Fibroblast of skin of left biceps (primary cell): ENCODE data around the gene FOXO6.

Source experiments
- DNase-seq, 2 experiments: peaks; one replicate each; pipeline ENCODE4 v3.0.0-alpha.2; 2013; ENCODE audit warnings: low read depth in 2 of 2

FOXO6 gene

DNA sequence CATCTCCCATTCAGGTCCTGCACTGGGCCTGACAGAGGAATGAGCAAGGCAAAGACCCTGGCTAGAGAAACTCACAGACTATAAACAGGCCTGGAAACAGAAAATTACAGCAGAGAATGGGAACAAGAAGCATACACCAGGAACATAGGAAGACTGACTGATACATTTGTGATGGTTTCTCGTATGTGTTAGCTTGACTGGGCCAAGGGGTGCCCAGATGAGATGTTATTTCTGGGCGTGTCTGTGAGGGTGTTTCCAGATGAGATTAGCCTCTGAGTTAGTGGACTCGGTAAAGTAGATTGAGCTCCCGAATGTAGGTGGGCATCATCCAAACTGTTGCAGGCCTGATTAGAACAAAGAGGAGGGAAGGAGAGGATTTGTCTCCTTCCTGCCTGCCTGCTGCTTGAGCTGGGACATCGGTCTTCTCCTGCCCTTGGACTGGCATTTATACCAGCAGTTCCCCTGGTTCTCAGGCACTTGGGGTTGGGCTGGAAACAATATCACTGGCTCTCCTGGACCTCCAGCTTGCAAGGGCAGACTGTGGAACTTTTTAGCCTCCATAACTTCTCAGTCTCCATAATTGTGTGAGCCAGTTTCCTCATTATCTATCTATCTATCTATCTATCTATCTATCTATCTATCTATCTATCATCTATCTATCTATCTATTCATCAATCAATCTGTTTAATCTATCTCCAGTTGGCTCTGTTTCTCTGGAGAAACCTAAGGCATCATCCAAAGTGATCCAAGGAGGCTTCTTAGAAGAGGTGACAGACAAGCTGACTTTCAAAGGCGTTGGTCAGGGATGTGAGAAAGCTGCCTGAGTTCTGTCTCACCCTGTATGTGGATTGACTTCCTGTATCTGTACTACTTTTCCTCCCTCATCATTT, 9.7 kb upstream of the FOXO6 start:
- no peak for DNase-seq

DNA sequence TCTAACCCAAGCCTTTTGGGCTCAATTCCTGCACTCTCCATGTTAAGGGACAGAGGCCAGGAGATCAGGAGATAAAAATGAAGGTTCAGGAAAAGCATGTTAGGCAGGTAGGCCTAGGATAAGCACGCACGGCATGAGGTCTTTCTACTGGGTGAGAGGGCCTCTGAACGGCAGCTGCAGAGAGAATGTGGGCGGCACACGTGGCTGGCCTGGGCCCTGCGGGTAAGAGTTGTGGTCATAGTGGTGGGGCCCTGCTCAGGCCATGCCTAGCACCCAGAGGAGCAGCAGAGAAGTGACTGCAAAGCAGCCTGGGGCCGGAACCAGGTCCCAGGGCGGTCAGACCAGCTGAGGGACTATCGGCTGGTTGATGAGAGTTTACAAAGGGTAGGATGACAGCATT, 7.5 kb upstream of the FOXO6 start:
- no peak for DNase-seq

DNA sequence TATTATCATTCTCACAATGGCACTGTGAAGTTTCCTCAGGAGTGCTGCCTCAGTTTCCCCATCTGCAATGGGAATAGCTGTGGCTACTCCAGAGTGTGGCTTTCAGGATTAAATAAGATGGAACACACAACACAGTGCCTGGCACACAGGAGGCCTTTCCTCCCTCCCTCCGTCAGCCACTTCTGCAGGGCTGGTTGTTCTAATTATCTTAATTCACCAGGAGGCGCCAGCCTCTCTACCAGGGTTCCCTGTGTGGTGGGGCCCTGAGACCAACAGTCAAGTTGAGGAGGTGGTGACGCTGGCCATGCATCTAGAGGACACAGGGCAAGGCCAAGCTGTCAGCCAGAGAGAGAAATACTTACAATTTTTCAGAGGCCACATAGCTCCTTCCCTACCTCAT, 6.3 kb upstream of the FOXO6 start:
- DNase-seq, result no peak

DNA sequence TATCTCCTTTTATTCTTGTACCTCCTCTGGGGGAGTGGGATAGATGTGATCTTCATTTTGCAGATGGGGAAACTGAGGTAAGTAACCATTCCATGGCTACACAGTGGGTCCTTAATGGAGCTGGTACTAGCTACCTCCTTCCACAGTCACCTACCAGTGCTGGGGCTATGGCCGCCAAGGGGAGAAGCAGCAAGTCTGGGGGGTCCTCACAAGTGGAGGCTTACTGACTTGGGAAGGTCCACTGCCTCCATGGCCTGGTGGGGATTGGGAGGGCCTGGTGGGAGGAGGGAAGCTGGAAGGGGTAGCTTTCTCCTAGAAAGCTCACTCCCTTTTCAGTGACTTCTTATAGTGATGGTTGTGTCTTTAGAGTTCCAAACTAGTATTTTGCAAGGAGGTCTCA, 5.9 kb upstream of the FOXO6 start:
- no peak for DNase-seq

DNA sequence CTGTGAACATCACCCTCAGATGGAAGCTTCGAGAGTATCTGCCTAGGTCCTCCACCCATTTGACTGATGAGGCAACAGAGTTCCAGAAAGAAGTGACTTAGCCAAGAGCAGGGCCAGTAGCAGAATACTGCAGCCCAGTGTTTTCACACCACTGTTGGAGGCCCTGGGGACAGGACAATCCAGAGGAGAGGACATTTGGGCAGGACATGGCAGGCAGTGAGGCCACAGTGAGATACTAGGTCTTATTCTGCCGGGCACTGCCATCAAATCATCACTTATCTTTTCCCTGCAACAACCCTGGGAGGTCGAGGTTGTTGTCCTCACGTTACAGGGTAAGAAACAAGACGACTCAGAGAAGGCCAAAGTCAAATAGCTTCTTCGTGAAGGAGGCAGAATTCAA, 5.5 kb upstream of the FOXO6 start:
- DNase-seq, result no peak

DNA sequence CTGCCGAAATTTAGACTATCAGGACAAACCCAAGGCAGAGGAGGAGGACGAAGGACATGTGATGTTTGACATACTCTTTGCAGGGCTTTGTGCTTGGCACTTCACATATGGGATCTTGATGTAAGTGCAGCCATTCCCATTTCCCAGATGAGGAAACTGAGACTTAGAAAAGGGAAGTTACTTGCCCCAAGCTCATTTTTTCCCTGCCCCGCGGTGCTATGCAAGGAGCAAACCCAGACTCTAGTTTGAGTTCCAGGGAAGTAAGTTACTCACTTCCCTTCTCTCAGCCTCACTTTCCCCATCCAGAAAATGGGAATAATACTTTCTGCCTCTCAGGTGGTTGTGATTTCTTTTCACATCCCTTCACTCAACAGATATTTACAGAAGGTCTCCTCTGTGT, 4.5 kb upstream of the FOXO6 start:
- no peak for DNase-seq

DNA sequence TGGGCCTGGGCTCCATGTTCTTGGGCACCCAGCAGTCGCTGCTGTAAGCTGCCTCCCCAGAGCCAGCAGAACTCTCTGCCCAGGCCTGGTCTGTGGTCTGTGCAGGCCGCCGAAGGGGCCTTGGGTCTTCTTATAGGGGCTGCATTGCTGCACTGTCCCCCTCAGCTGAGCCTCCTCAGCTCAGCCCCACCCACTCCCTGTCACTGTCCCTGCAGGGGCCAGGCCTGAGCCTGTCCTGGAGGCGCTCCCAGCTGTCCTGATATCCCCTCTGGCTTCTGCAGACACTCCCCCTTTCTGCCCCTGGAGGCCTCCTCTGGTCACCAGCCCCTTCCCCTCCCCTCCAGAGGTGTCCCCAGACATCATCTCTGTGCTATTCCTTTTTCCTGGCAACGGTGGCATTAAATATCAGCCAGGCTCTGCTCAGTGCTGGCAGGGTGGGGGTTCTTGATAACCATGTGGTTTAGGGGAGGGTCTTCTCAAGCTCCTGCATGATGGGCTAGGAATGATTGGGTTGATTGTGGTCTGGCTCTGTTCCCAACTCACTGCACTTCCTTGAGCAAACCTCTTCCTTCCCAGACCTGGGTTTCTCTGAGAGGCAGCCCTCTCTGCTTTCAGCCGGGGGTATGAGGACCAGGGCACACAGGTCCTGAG, 3.7 kb upstream of the FOXO6 start:
- DNase-seq, result peak; percentile 15 to 28

DNA sequence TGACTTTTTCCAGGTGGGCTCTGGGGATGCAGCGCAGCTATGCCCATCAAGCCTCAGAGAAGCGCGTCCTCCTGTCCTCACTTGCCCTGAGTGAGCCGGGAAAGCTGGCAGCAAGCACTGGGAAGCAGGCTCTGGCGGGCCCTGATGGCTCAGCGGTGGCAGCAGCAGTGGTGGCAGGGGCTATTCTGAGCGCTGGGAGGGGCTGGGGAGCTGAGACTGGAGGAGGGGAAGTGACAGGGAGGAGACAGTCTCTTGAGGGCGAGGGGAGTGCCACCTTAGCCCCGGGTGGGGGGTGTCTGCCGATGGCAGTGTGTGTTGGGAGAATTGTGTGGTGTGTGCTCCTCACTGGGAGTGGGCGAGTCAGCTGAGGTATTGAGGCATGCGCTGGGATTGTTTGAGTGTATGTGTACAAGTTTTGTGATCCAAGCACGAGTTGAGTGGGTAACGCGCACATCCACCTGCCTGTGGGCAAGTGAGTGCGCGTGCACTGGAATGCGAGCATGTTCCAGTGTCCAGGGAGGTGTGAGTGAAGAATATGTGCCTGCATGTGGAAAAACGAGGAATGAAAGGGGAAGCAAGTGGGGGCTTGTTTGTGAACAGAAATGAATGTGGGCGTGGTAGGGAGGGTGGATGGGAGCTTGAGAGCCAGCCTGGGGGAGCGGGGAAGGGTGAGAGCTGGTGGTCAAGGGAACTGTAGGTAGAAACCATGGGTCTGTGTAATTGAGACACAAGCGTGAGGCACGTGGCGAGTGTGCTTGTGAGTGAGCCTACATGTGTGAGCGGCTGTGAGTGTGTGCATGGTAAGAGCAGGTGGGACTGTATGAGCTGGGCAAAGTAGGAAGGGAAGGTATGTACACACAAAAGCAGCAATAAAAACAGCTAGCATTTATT, 2.9 kb upstream of the FOXO6 start:
- DNase-seq, result no peak

DNA sequence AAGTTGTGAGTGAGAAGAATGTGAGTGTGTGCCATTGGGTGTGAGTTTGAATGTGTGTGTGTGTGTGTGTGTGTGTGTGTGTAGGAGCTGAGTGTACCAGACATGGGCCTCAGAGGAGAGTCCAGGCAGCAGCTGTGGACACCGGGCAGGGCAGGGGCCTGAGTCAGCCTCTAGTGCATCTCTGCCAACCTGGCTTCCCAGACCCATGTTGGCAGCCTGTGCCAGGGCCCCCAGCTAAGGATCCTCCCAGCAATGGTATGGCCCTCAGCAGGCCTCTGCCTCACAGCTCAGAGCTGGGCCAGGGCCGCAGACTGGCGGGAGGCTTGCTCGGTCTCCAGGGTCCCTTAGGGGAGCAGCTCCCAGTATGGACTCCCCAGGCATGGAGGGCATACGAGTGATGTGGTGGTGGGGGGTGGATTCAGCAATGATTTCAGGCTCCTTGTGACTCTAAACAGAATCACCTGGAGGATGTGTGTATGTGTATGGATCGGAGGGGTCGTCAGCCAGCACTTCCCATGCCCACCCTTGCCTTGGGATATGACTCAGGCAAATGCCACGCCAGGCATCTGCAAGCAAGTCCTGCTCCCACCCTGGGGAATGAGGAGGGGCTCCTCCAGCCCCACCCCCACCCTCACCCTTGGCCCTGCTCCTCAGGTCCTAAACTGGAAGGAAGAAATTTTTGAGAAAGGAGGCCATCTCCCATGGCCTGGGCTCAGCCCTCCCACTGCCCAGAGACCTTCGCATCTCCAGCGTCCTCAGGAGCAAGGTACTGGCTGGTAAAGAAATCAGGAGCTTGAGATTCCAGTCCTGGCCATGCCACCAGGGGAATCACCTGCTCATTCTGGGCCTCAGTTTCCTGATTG, 1.8 kb upstream of the FOXO6 start:
- DNase-seq, result no peak

DNA sequence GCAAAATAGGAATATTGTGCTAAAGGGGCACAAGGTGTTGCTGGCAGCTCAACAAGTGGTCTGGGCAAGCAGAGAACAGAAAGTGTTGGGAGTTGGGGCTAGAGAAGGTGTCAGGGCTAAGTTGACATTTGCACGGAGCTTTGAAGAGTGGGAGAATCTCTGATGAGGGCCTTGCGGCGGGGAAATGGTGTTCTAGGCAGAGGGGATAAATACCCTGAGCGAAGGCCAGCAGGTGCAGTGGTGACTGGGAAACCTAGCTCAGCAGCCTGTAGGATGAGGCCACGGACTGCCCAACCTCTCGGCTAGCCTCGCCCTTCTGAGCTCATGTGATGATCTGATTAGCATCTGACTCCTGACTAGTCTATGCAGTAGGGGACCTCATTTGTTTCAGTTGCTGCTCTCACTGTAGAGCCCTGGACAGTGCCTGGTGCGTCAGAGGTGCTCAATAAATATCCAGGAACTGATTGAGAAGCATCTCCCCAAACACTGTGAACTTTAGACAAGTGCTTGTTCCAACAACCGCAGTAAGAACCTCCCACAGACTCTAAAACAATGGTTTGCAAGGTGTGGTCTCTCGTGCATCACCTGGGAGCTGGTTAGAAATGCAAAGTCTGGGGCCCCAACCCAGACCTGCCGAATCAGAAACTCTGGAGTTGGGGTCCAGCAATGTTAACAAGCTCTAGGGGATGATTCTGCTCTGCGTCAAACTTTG, 1.0 kb upstream of the FOXO6 start:
- no peak for DNase-seq

DNA sequence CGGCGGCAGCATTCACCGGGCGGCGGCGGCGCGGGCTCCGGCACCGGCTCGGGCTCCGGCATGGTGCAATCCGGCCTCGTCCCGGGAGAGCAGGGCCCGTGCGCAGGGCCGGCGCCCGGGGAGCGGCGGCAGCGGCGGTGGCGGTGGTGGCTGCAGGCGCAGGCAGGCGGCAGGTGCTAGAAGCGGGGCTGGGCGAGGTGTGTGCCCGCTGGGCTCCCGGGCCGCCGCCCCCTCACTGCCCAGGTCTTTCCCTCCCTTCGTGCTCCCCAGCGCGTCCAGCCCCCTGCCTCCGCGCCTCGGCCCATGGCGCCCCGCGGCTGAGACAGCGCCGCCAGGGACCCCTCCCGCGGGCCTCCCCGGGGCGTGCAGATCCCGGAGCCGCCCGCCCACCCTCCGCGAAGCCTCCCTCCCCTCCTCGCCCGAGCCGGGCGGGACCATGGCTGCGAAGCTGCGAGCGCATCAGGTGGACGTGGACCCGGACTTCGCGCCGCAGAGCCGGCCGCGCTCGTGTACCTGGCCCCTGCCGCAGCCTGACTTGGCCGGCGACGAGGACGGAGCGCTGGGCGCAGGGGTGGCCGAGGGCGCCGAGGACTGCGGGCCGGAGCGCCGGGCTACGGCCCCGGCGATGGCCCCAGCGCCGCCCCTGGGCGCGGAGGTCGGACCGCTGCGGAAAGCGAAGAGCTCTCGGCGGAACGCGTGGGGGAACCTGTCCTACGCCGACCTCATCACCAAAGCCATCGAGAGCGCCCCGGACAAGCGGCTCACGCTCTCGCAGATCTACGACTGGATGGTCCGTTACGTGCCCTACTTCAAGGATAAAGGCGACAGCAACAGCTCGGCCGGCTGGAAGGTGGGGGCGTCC, 492 bp downstream of the FOXO6 start:
- DNase-seq, result no peak

DNA sequence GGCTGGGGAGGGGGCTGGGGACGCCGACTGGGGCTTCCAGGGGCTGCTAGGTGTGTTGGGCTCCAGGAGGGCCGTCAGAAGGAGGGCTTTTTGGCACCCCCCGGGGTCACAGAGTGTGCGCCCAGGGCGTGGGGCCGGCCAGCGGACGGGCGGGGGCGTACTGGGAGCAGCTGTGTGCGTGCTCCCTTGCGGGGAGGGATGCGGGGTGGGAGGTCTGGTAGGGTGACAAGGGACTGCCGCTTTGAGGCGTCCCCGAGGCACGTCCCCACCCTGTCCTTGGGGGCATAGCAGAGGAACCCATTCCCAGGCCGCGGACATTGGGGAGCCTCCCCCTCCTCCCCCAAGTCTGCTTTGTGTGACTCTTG, 1.1 kb downstream of the FOXO6 start:
- no peak for DNase-seq

DNA sequence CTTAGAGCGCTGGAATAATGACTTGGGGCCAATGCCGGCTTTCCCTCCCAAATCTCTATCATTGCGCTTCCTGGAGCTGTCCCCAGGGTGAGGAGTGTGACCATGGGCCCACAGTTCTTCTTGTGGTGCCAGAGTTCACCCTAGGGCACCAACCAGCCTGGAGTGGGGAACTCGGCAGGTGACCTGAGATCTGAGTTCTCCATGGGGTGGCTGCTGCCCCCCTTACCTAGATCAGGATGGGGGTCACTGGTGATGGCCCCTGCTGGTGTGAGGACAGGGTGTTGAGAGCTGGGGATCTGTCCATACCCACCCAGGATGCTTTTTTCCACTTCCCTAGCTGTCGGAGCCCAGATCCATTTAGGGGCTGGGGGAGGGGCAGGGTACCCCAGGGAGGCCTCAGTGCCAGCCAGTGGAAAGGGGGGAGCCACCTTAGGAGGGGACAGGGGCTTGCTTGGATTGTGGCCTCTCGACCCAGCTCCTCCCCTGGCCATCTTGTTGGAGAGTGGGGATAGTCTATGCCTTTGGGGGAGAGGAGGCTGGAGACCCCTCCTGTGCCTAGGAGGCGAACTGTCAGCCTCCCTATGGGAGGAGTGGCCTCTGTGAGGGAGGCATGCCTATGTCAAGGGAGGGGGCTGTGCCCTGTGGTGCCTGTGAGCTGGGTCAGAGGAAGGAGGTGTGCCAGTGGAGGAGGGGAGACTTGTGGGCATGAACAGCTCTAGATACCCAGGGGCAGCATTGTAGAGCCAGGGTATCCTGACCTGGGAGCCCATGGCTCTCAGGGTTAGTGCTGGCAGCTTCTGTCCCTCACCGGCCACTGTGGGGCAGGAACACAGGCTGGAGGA, 1.7 kb downstream of the FOXO6 start:
- DNase-seq, result no peak

DNA sequence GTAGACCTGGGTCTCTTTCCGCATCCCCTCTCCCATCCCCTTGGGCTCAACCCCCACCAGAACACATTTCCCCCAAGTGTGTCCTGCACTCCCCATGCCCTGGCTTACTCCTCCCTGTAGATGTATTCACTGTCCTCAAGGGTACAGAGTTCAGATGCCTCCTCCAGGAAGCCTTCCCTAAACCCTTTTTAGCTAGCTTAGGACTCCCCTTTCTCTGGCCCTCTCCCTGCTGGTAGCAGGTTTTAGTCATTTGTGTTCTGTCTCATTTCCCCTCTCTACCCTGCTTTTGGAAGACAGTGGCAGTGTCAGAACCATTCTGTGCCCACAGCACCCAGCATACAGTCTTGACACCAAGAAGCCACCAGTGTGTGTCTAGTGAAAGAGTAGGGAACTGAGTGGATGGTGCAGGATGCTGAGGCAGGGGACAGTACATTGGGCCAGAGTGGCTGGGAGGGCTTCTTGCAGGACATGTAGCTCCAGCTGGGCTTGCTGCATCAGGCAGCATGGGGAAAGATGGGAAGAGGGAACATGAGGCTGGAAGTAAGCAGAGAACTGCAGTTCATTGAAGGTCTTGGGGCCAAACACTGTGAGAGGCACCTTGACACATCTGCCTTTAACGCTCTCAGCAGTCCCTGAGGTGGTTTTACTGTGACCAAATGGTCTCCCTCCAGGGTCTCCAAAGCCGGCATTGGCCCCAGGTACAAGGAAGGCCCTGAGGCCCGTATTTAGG, 2.5 kb downstream of the FOXO6 start:
- DNase-seq, result no peak

DNA sequence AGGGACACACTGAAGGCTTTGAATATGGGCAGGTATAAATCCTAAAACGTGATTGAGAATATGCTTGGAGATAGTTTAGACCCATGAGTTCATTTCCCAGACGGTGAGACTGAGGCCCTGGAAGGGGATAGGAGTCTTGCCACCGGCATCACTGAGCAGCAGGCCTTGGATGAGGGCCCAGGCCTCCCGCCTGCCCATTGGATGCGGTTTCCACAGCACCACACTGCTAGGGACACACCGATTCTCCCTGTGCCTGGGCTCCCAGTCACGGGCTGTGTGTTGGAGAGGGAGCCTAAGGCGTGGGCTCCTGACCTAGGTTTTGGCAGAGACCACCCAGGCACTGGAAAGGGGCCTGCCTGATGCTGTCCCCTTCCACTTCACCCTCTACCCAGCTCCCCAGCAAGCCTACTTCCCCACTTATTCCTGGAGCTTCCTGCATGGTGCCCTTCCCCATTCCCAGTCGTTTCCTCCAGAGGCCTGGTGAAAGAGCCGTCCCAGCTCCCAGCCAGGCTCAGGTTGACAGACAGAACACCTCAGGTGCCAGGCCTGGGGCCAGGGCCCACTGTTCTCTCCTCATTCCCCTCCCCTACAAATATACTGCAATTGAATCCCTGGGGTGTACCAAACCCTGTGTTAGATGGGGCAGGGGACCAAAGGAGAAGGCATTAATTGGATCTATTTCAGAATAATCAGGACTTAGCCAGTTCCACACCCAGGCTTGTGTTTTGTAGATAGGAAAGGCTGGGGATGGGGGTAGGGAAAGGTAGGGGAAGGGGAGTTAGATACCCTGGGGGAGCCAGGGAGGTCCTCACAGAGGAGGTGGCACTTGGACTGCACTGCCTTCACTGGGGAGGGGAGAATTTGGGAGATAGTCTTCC, 3.4 kb downstream of the FOXO6 start:
- DNase-seq, result no peak

DNA sequence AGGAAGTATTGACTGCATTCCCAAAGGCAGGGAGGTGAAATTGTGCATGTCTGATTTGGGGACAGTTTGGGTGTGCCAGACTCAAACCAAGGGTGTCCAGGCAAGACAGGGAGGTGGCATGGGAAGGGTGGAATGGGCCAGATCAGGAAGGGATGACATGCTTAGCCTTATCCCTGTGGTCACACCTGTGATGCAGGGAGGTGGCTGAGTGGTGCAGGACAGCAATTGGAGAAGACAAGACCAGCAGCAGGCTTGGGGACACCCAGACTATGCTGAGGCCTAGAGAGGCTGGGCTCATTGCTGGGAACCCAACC, 4.0 kb downstream of the FOXO6 start:
- DNase-seq, result no peak

DNA sequence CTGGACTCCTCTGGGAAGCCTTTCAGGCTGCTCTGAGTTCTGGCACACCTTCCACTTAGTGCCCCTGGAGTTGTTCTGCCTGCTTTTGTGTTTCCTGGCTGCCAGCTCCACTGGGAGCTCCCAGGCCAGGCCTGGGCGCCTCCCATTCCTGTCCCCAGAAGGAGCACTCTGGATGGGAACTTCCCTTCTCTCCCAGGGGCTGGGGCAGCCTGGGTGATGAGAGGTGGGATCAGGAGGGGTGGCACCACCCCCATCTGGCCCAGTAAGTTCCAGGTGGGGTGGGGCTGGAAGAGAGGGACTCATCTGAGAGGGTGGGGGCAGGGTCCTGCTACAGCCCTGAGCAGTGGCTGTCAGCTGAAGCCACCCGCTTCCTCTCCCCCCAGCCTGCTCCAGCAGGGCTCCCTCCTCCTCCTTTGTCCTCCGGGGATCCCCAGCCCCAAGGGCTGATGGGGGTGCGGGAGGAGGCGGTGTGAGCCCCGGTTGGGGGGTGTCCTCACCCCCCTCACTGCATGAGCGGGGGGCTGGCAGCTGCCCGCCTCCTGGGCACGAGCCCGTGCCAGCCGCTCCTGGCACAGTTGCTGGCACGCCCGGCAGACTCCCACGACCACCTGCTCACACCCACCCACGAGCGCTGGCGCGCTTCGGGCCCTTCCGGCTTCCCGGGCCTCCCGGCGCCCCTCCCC, 4.7 kb downstream of the FOXO6 start:
- no peak for DNase-seq
